ENCODE results near the gene INMT.

Gene INMT

GRCh38 chr7:30754315-30754877 is 2.5 kb downstream of the INMT start:
- DNase-seq = no peak

- no peak for DNase-seq
Measured at GRCh38 chr7:30755384-30756154, 3.6 kb downstream of the INMT start.

GRCh38 chr7:30757342-30757692 is 5.4 kb downstream of the INMT start:
- DNase-seq = no peak

- no peak for DNase-seq
Measured at GRCh38 chr7:30760514-30761213, 8.7 kb downstream of the INMT start.

GRCh38 chr7:30761214-30762156 is 9.6 kb downstream of the INMT start:
- DNase-seq = no peak

GRCh38 chr7:30764030-30764975 is 12.4 kb downstream of the INMT start:
- DNase-seq = no peak

- DNase-seq = no peak
Measured at GRCh38 chr7:30765408-30765807, 13.5 kb downstream of the INMT start.

- DNase-seq = no peak
Measured at GRCh38 chr7:30770845-30771173, 18.9 kb downstream of the INMT start.

- no peak for DNase-seq
Measured at GRCh38 chr7:30771174-30771879, 19.4 kb downstream of the INMT start, which contains the start of gene MINDY4. TSS of gene MINDY4 (plus strand) at chr7:30771417. CDS start at chr7:30771494, 77 bp downstream.

- DNase-seq = no peak
Measured at GRCh38 chr7:30771880-30772425, 20.0 kb downstream of the INMT start.

- no peak for DNase-seq
Measured at GRCh38 chr7:30772984-30773383, 21.0 kb downstream of the INMT start.

- DNase-seq = no peak
Measured at GRCh38 chr7:30775992-30776391, 24.1 kb downstream of the INMT start.

GRCh38 chr7:30776971-30777370 is 25.0 kb downstream of the INMT start:
- DNase-seq = no peak

GRCh38 chr7:30778255-30779025 is 26.5 kb downstream of the INMT start:
- DNase-seq = no peak

- DNase-seq = no peak
Measured at GRCh38 chr7:30779574-30779973, 27.6 kb downstream of the INMT start.

GRCh38 chr7:30780941-30781340 is 29.0 kb downstream of the INMT start:
- no peak for DNase-seq

- no peak for DNase-seq
Measured at GRCh38 chr7:30782690-30783089, 30.8 kb downstream of the INMT start.

GRCh38 chr7:30785786-30786185 is 33.9 kb downstream of the INMT start:
- no peak for DNase-seq

- no peak for DNase-seq
Measured at GRCh38 chr7:30787486-30787885, 35.6 kb downstream of the INMT start.

Data from SHP77 treated with DMSO at 0.1 percent for 48 hours (cell line).